Bronchial smooth muscle cell (primary cell): ENCODE data around the gene GK2. TPM values are rescaled to one million over a fixed set of nuclear protein-coding genes. Genes with fewer than 3 reads are reported as not detected.

Source experiments
- total RNA-seq: library from RNA; depleted of rRNA; stranded (reverse); fragments of >200 nt; gene quantifications from 2 replicates; pipeline ENCODE4 v1.2.1, GENCODE V29; 2014

The GK2 gene
- total RNA-seq, result not detected in 2 replicates

GRCh38 chr4:79408063-79408462, at the start of gene GK2:
Gene GK2, minus strand, starts transcription at chr4:79408228. Its CDS starts 28 bp downstream, at chr4:79408200.

Other genes starting within 250 kb of the GK2 start
- gene NAA11, start 82.2 kb downstream of the GK2 start, total RNA-seq, result not detected in 2 replicates